ENCODE measurements around the gene PARVB. TPM values are rescaled to one million over a fixed set of nuclear protein-coding genes. Genes with fewer than 3 reads are reported as not detected.

The PARVB gene
- total and polyA plus RNA-seq, 2 of the 8 experiments (the other 6 are each of a cell fraction or from before 2014, with no cell fraction given) = 14.5 to 18.6 TPM

- ChIA-PET POLR2A (ENCODE audit: partially characterized antibody) (no interaction called here), CTCF (ENCODE audit: partially characterized antibody) (interaction anchor here (1.2 kb wide), 1 partner anchor 222 kb away, joined by 4 read pairs; no protein-coding TSS in a partner anchor)
- H2BK20ac ChIP-seq (ENCODE audit: low read length) = no peak overlapping the region
- no peak overlapping the region for H2BK120ac ChIP-seq (replicated peaks; ENCODE audit: low read depth, low read length)
- no peak overlapping the region for H3K56ac ChIP-seq (replicated peaks; ENCODE audit: insufficient read length, low read depth, low read length)
- peaks cover 7% of the 10 kb centered on the region; the same call in 1 of the 2 replicates for H3K23me2 ChIP-seq (ENCODE audit: low read depth, low read length)
- H4K91ac ChIP-seq (replicated peaks; ENCODE audit: insufficient read length, low read length) = no peak overlapping the region
- 0 out of 4 replicates have a peak, but pooled peaks cover 0 to 3% of the 10 kb centered on the region in 2 experiments for H3K9me3 ChIP-seq (ENCODE audit: insufficient read depth in 2 of 2, low read depth in 1 of 2, low read length in 1 of 2)
- H3K79me2 ChIP-seq (ENCODE audit: control insufficient read depth in 1 of 2, insufficient read depth in 2 of 2, low read length in 2 of 2) = no peaks in the 10 kb centered on the region
- no peak overlapping the region for H3K4me3 ChIP-seq (ENCODE audit: extremely low read depth in 1 of 4, insufficient read depth in 2 of 4, low read depth in 3 of 4, low read length in 4 of 4)
- no peak overlapping the region for H2BK5ac ChIP-seq (ENCODE audit: low read depth, low read length)
- DNase-seq (ENCODE audit: low read depth in 1 of 2, low spot score in 2 of 2) (no peak), FAIRE-seq (no peak)
- H3K79me1 ChIP-seq (ENCODE audit: low read depth, low read length) = no peaks in the 10 kb centered on the region
- H3K23ac ChIP-seq (ENCODE audit: insufficient read length) = no peak overlapping the region
- H3K27ac ChIP-seq (ENCODE audit: low read depth, low read length) = no peak overlapping the region
- H3K9ac ChIP-seq (replicated peaks in 1 of 4; ENCODE audit: extremely low read depth in 1 of 4, low read depth in 3 of 4, low read length in 3 of 4) = no peak overlapping the region
- H3K36me3 ChIP-seq (ENCODE audit: control insufficient read depth in 2 of 4, insufficient read depth in 4 of 4, low read length in 3 of 4) = no peaks in the 10 kb centered on the region; a peak in 1 of 8 replicates
- peaks cover 0 to 5% of the 10 kb centered on the region in 2 experiments for H4K20me1 ChIP-seq (replicated peaks in 1 of 2; ENCODE audit: control insufficient read depth in 1 of 2, insufficient read depth in 2 of 2, low read length in 2 of 2)
- H2BK12ac ChIP-seq (ENCODE audit: low read depth, low read length) = no peak overlapping the region
- no peak overlapping the region for H2BK15ac ChIP-seq (ENCODE audit: low read length)
- no peak overlapping the region for H2AFZ ChIP-seq (ENCODE audit: low read length)
- H3K18ac ChIP-seq (ENCODE audit: extremely low read depth, low read length) = no peak overlapping the region
- no peak overlapping the region for H4K8ac ChIP-seq (ENCODE audit: extremely low read depth, insufficient read depth, low read length)
- no peak overlapping the region for H4K5ac ChIP-seq (ENCODE audit: insufficient read length, low read depth, low read length)
- H3K4me1 ChIP-seq (replicated peaks in 1 of 4; ENCODE audit: control insufficient read depth in 3 of 4, insufficient read depth in 4 of 4, low read length in 3 of 4) = no peaks in the 10 kb centered on the region; a peak in 1 of 7 replicates
- H3K14ac ChIP-seq (ENCODE audit: insufficient read length) = no peak overlapping the region
- no peak overlapping the region for H3K4ac ChIP-seq (replicated peaks; ENCODE audit: insufficient read length, low read depth, low read length)
- 86% methylated on average over 4 of the region's 4 CpGs; no CpG with 5 or more reads in 1 of the 2 experiments for WGBS, 2 experiments (ENCODE audit: extremely low coverage in 1 of 2, insufficient coverage in 1 of 2, insufficient read length in 1 of 2, insufficient replicate concordance in 2 of 2, low coverage in 1 of 2, low lambda C conversion rate in 2 of 2, missing lambda C conversion rate in 1 of 2)
- no peak overlapping the region for H2AK5ac ChIP-seq (ENCODE audit: low read depth, low read length)
- no peak overlapping the region for H3K4me2 ChIP-seq (ENCODE audit: insufficient read depth in 1 of 2, low read depth in 2 of 2, low read length in 2 of 2)
- no peaks in the 10 kb centered on the region for H3K27me3 ChIP-seq (replicated peaks in 1 of 4; ENCODE audit: control insufficient read depth in 3 of 4, extremely low read depth in 1 of 4, insufficient read depth in 3 of 4, low read length in 3 of 4)
- no peak for TF ChIP-seq TAF7 (optimal IDR thresholded peaks at IDR 0.05; ENCODE audit: borderline replicate concordance, low read depth, low read length)
- TF ChIP-seq JUND (IDR thresholded peaks at IDR 0.05; ENCODE audit: low read length) = no peak
- TF ChIP-seq MAFK (IDR thresholded peaks at IDR 0.05; ENCODE audit: low read depth, low read length) = no peak
- TF ChIP-seq SIN3A (conservative IDR thresholded peaks at IDR 0.05 in 1 of 2, IDR thresholded peaks at IDR 0.05 in 1 of 2; ENCODE audit: low read depth in 1 of 2, low read length in 2 of 2) = no peak
- TF ChIP-seq CTCF (IDR thresholded peaks at IDR 0.05; ENCODE audit: control extremely low read depth in 1 of 3, insufficient read depth in 1 of 3, low read depth in 1 of 3, low read length in 3 of 3) = no peak
- TF ChIP-seq CTBP2 (IDR thresholded peaks at IDR 0.05; ENCODE audit: borderline replicate concordance, insufficient read depth, insufficient read length, low read length) = no peak
- TF ChIP-seq ASH2L (IDR thresholded peaks at IDR 0.05; ENCODE audit: low read length) = no peak
- TF ChIP-seq RBBP5 (IDR thresholded peaks at IDR 0.05; ENCODE audit: borderline replicate concordance, low read depth, low read length) = no peak
These were observed 191.2 kb downstream of the PARVB start for GRCh38 chr22:44215287-44215686.
